Gastroesophageal sphincter (tissue), 4 donors: ENCODE results near the gene THEMIS. TPM values are rescaled to one million over a fixed set of nuclear protein-coding genes. Genes with fewer than 3 reads are reported as not detected.
"Not testable (repeated sequence)": the region's sequence is repeated elsewhere in the genome, so short reads cannot be mapped to it uniquely, and the experiment has no call there.

ENCODE experiments used
- ATAC-seq: fragments of 150-250 bp; one replicate; pipeline ENCODE4 v1.9.1; 2016; ENCODE audit warnings: mild to moderate bottlenecking, moderate library complexity
- H3K27ac ChIP-seq, 4 donors: fragments of 200-600 bp; sonication (generic) in 3 of 4; 1 replicate in 3 of 4; 2 replicates in 1 of 4; pipeline ENCODE4 v1.5.1; 2016 to 2019
- H3K27me3 ChIP-seq: fragments of 200-600 bp; sonication (generic); one replicate; pipeline ENCODE4 v1.5.1; 2019
- H3K36me3 ChIP-seq, 2 donors: fragments of 200-600 bp; sonication (generic); one replicate each; pipeline ENCODE4 v1.5.1; 2019; ENCODE audit warnings: control low read depth in 1 of 2
- H3K4me1 ChIP-seq, 3 donors: fragments of 200-600 bp; sonication (generic); 1 replicate in 2 of 3; 2 replicates in 1 of 3; pipeline ENCODE4 v1.5.1; 2016 to 2019; ENCODE audit warnings: control low read depth in 2 of 3
- H3K4me3 ChIP-seq, 2 donors: fragments of 200-600 bp; sonication (generic); one replicate each; pipeline ENCODE4 v1.5.1; 2019; ENCODE audit warnings: mild to moderate bottlenecking in 1 of 2, moderate library complexity in 1 of 2
- H3K9me3 ChIP-seq, 3 donors: fragments of 200-600 bp; sonication (generic); one replicate each; pipeline ENCODE4 v1.5.1; 2017 to 2019; ENCODE audit warnings: control low read depth in 2 of 3
- EP300 ChIP-seq: sonication (generic); formaldehyde crosslinking; IDR thresholded peaks from one replicate; pipeline ENCODE4 v1.6.1; 2017; ENCODE audit warnings: antibody characterized with exemption, mild to moderate bottlenecking
- POLR2A ChIP-seq, 2 donors: fragments of 450-650 bp; IDR thresholded peaks; one replicate each; pipeline ENCODE4 v1.6.1; 2017; ENCODE audit warnings: antibody characterized with exemption in 2 of 2, mild to moderate bottlenecking in 2 of 2, moderate library complexity in 1 of 2
- POLR2AphosphoS5 ChIP-seq: sonication (generic); formaldehyde crosslinking; IDR thresholded peaks from one replicate; pipeline ENCODE4 v1.6.1; 2017; ENCODE audit warnings: antibody characterized with exemption
- WGBS, 2 donors: methylation state at CpG; one replicate each; pipeline ENCODE4 v1.1.5; 2018; ENCODE audit warnings: low coverage in 1 of 2; 5-methylcytosine and 5-hydroxymethylcytosine counted together
- total RNA-seq, 4 donors: library from RNA; depleted of rRNA; stranded (reverse); fragments of >200 nt; gene quantifications; one replicate each; pipeline ENCODE4 v1.1.0, GENCODE V29; 2016
- TF ChIP-seq, protein P1 (sequence below), 4 experiments: fragments of 200-600 bp in 2 of 4; fragments of 450-650 bp in 2 of 4; sonication (generic) in 1 of 4; IDR thresholded peaks; one replicate each; pipeline ENCODE4 v1.5.1; 2017 to 2019; ENCODE audit warnings: antibody characterized with exemption in 4 of 4, mild to moderate bottlenecking in 2 of 4, moderate library complexity in 2 of 4

The THEMIS gene
- total RNA-seq, 4 donors from 2014 or later: 0.27 to 1.6 (median 0.69) TPM

- Histone ChIP-seq H3K36me3 (no peaks in the 10 kb centered on the region), H3K27ac (no peak overlapping the region), H3K4me1 (no peaks in the 10 kb centered on the region), H3K9me3 (peaks cover 0 to 14% (median 0%) of the 10 kb centered on the region in 3 donors), H3K27me3 (no peaks in the 10 kb centered on the region), H3K4me3 (no peak overlapping the region)
- 0 to 11% methylated on average over 1 of the region's 1 CpG for WGBS, 2 donors
- TF ChIP-seq EP300 (no peak), POLR2AphosphoS5 (no peak), POLR2A (IDR thresholded peaks at IDR 0.05) (no peak)
- TF ChIP-seq, protein P1, sequence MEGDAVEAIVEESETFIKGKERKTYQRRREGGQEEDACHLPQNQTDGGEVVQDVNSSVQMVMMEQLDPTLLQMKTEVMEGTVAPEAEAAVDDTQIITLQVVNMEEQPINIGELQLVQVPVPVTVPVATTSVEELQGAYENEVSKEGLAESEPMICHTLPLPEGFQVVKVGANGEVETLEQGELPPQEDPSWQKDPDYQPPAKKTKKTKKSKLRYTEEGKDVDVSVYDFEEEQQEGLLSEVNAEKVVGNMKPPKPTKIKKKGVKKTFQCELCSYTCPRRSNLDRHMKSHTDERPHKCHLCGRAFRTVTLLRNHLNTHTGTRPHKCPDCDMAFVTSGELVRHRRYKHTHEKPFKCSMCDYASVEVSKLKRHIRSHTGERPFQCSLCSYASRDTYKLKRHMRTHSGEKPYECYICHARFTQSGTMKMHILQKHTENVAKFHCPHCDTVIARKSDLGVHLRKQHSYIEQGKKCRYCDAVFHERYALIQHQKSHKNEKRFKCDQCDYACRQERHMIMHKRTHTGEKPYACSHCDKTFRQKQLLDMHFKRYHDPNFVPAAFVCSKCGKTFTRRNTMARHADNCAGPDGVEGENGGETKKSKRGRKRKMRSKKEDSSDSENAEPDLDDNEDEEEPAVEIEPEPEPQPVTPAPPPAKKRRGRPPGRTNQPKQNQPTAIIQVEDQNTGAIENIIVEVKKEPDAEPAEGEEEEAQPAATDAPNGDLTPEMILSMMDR (IDR thresholded peaks at IDR 0.05): no peak
- no peak for ATAC-seq
Observed at GRCh38 chr6:127786109-127786508, 114.7 kb downstream of the THEMIS start.

DNA sequence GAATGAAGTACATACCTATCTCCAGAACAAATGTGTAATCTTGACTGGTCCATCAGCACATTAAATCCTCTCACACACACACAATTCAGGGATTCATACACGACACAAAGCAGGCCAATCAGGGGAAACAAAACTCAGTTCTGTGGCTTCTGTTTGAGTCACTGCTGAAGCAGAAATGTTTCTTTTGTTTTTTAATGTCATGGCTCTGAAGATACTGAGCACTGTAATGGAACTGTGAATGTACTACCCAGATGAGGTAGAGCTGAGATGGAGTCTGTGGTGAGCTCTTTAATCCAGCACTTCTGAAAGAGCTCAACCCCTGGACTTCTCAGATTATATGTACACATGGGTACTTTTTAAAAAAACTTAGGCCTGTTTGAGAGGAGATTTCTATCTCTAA is 116.4 kb downstream of the THEMIS start:
- Histone ChIP-seq H3K4me3 (no peak overlapping the region), H3K36me3 (no peaks in the 10 kb centered on the region), H3K27ac (no peak overlapping the region), H3K27me3 (no peaks in the 10 kb centered on the region), H3K4me1 (no peaks in the 10 kb centered on the region), H3K9me3 (peaks cover 0 to 14% (median 0%) of the 10 kb centered on the region in 3 donors)
- 57 to 92% methylated on average over 1 of the region's 1 CpG for WGBS, 2 donors
- TF ChIP-seq POLR2AphosphoS5 (no peak), POLR2A (IDR thresholded peaks at IDR 0.05) (no peak), EP300 (no peak)
- TF ChIP-seq, protein P1 (IDR thresholded peaks at IDR 0.05): no peak
- ATAC-seq: no peak

GRCh38 chr6:127781636-127782272 is 119.1 kb downstream of the THEMIS start:
- peaks cover 0 to 14% (median 0%) of the 10 kb centered on the region in 3 donors for H3K9me3 ChIP-seq
- 69% methylated on average over 2 of the region's 4 CpGs; no CpG with 5 or more reads in 1 of the 2 donors for WGBS, 2 donors
- not testable (repeated sequence) for H3K4me3 ChIP-seq, H3K27ac ChIP-seq, H3K4me1 ChIP-seq, H3K36me3 ChIP-seq, ATAC-seq, H3K27me3 ChIP-seq

DNA sequence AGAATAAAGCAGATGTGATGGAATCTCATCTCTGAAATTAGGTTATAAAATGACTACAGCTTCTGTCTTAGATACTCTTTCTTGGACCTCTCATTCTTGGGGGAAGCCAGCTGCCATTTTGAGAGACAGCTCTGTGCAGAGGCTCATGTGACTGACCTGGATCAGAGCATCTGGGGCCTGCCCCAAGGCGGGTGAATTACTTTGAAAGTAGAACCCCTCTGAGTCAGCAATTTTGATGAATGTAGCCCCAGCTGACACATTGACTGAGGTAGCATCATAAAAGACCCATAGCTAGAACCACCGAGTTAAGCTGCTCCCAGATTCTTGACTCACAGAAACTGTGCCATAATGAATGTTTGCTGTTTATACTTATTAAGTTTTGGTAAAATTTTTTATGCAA is 124.5 kb downstream of the THEMIS start:
- H3K27ac ChIP-seq: no peak overlapping the region
- no peaks in the 10 kb centered on the region for H3K4me1 ChIP-seq
- no peaks in the 10 kb centered on the region for H3K9me3 ChIP-seq
- no peaks in the 10 kb centered on the region for H3K27me3 ChIP-seq
- WGBS, 2 donors: 56 to 70% methylated on average over 2 of the region's 2 CpGs
- no peak overlapping the region for H3K4me3 ChIP-seq
- no peak for ATAC-seq
- TF ChIP-seq POLR2AphosphoS5: no peak
- no peak for TF ChIP-seq POLR2A (IDR thresholded peaks at IDR 0.05)
- TF ChIP-seq EP300: no peak
- TF ChIP-seq, protein P1 (IDR thresholded peaks at IDR 0.05): no peak
- no peaks in the 10 kb centered on the region for H3K36me3 ChIP-seq

GRCh38 chr6:127775371-127775770 is 125.5 kb downstream of the THEMIS start:
- no peaks in the 10 kb centered on the region for H3K4me1 ChIP-seq
- H3K4me3 ChIP-seq: no peak overlapping the region
- no peaks in the 10 kb centered on the region for H3K9me3 ChIP-seq
- 38% methylated on average over 1 of the region's 1 CpG; no CpG with 5 or more reads in 1 of the 2 donors for WGBS, 2 donors
- TF ChIP-seq EP300 (no peak), POLR2AphosphoS5 (no peak), POLR2A (IDR thresholded peaks at IDR 0.05) (no peak)
- TF ChIP-seq, protein P1 (IDR thresholded peaks at IDR 0.05): no peak
- H3K36me3 ChIP-seq: no peaks in the 10 kb centered on the region
- no peaks in the 10 kb centered on the region for H3K27me3 ChIP-seq
- no peak overlapping the region for H3K27ac ChIP-seq
- no peak for ATAC-seq
